ENCODE results near the gene TRIM48.
"Not testable (repeated sequence)": the region's sequence is repeated elsewhere in the genome, so short reads cannot be mapped to it uniquely, and the experiment has no call there.

The TRIM48 gene

GRCh38 chr11:55261855-55262254 lies at the start of gene TRIM48:
Gene TRIM48, plus strand, starts transcription at chr11:55262155. Its CDS starts 113 bp downstream, at chr11:55262268.
- not testable (repeated sequence) for DNase-seq

- not testable (repeated sequence) for DNase-seq
Measured at GRCh38 chr11:55238316-55238715, 23.6 kb upstream of the TRIM48 start.

GRCh38 chr11:55263081-55263480 lies 1.1 kb downstream of the TRIM48 start:
- no peak for DNase-seq

Measured in NCI-H1694 (cell line).